Activated B cell treated with CpG ODN at 0.5 μM for 24 hours (primary cell): ENCODE data around the gene USP20. TPM values are rescaled to one million over a fixed set of nuclear protein-coding genes. Genes with fewer than 3 reads are reported as not detected.

Experiments used
- ATAC-seq: fragments of 200-7000 bp; cut with Tn5 transposase; one replicate; pipeline ENCODE4 v1.10.0; 2021; ENCODE audit warnings: low read depth, mild to moderate bottlenecking, moderate library complexity
- CTCF ChIA-PET: fragments of 350-600 bp; sonication (Branson Sonifier 250); formaldehyde crosslinking; loops from one replicate; lab custom pipeline; 2021; ENCODE audit warnings: antibody characterized with exemption; lab: Charles Lee
- POLR2A ChIA-PET: fragments of 350-600 bp; sonication (Branson Sonifier 250); formaldehyde crosslinking; loops from one replicate; lab custom pipeline; 2021; ENCODE audit warnings: antibody characterized with exemption; lab: Charles Lee
- DNase-seq: peaks from one replicate; pipeline ENCODE4 v3.0.0; 2022
- H3K27ac Mint-ChIP-seq: one replicate; pipeline ENCODE4 v1.8.0; 2020; ENCODE audit warnings: mixed read lengths
- H3K27me3 Mint-ChIP-seq: one replicate; pipeline ENCODE4 v1.8.0; 2021; ENCODE audit warnings: mixed read lengths
- H3K36me3 Mint-ChIP-seq: one replicate; pipeline ENCODE4 v1.8.0; 2021; ENCODE audit warnings: low read depth, mixed read lengths
- H3K4me1 Mint-ChIP-seq: one replicate; pipeline ENCODE4 v1.8.0; 2021; ENCODE audit warnings: mixed read lengths
- H3K4me3 Mint-ChIP-seq: one replicate; pipeline ENCODE4 v1.8.0; 2020; ENCODE audit warnings: mild to moderate bottlenecking, mixed read lengths
- H3K9me3 Mint-ChIP-seq: one replicate; pipeline ENCODE4 v1.8.0; 2020; ENCODE audit warnings: mixed read lengths
- CTCF ChIP-seq: fragments of 200-600 bp; IDR thresholded peaks from one replicate; pipeline ENCODE4 v1.8.0; 2022; ENCODE audit warnings: antibody characterized with exemption, mild to moderate bottlenecking
- intact Hi-C: fragments of 100-400 bp; cut with micrococcal nuclease; formaldehyde crosslinking; loops from one replicate; pipeline ENCODE4 v1.15.1; 2024
- total RNA-seq: library from RNA; stranded (reverse); gene quantifications from 2 replicates; pipeline ENCODE4 v1.2.3, GENCODE V29; 2022

Gene USP20
- total RNA-seq, 1 donor from 2014 or later, result 31.6 TPM

GRCh38 chr9:129822898-129823541 is 12.2 kb upstream of the USP20 start:
- Mint-ChIP-seq H3K27ac (no peak overlapping the region), H3K4me3 (peak overlapping the region; percentile 85), H3K4me1 (peaks cover 13% of the 10 kb centered on the region), H3K9me3 (no peaks in the 10 kb centered on the region), H3K36me3 (peaks cover 39% of the 10 kb centered on the region), H3K27me3 (no peaks in the 10 kb centered on the region)
- DNase-seq (no peak), ATAC-seq (no peak)
- no peak for TF ChIP-seq CTCF
- ChIA-PET CTCF (no interaction called here), POLR2A (interaction anchor here (1.6 to 2.2 kb wide), 2 partner anchors 12 to 20 kb away, joined by 5 to 17 read pairs; partner anchors contain the start of genes C9orf78, TOR1B and USP20)
- intact Hi-C loops, result loop anchor here (5.0 kb wide), 1 partner anchor 229 kb away; the partner anchor contains the start of gene GPR107

- H3K36me3 Mint-ChIP-seq, result peaks cover 39% of the 10 kb centered on the region
- H3K9me3 Mint-ChIP-seq, result no peaks in the 10 kb centered on the region
- TF ChIP-seq CTCF, result no peak
- H3K27ac Mint-ChIP-seq, result peak overlapping the region; percentile 76
- DNase-seq (no peak), ATAC-seq (peak; percentile 3)
- peak overlapping the region; percentile 85 for H3K4me3 Mint-ChIP-seq
- peaks cover 13% of the 10 kb centered on the region for H3K4me1 Mint-ChIP-seq
- CTCF ChIA-PET, result no interaction called here
- POLR2A ChIA-PET, result interaction anchor here (0.5 to 2.2 kb wide), 5 partner anchors 11 to 682 kb away, joined by 3 to 17 read pairs (median 3); partner anchors contain the start of genes C9orf78, FNBP1 and USP20
- no peaks in the 10 kb centered on the region for H3K27me3 Mint-ChIP-seq
- intact Hi-C loops, result loop anchor here (5.0 kb wide), 1 partner anchor 229 kb away; the partner anchor contains the start of gene GPR107
These were observed 11.7 kb upstream of the USP20 start for GRCh38 chr9:129823542-129823934.

GRCh38 chr9:129823935-129824601 is 11.2 kb upstream of the USP20 start, which contains the start of gene TOR1A:
TOR1A (minus strand) TSS chr9:129824136; CDS start chr9:129824085, 51 bp downstream.
- intact Hi-C loops, result loop anchor here (1.0 to 5.0 kb wide), 5 partner anchors 11 to 228 kb away; partner anchors contain the start of genes ASB6, C9orf78, GPR107 and TOR1B
- ChIA-PET CTCF (interaction anchor here (0.9 kb wide), 1 partner anchor 11 kb away, joined by 3 read pairs; the partner anchor contains the start of gene C9orf78), POLR2A (interaction anchor here (0.5 to 2.2 kb wide), 7 partner anchors 11 to 683 kb away, joined by 3 to 17 read pairs (median 3); partner anchors contain the start of genes C9orf78, FNBP1, TOR1B and USP20)
- H3K4me1 Mint-ChIP-seq, result peaks cover 13% of the 10 kb centered on the region
- TF ChIP-seq CTCF, result no peak
- H3K4me3 Mint-ChIP-seq, result peak within 1 kb of the TSS; percentile 85
- no peaks in the 10 kb centered on the region for H3K9me3 Mint-ChIP-seq
- H3K27ac Mint-ChIP-seq, result peak within 1 kb of the TSS; percentile 76
- ATAC-seq (peak; percentile 92), DNase-seq (peak; percentile 84)
- H3K36me3 Mint-ChIP-seq, result peaks cover 39% of the 10 kb centered on the region
- H3K27me3 Mint-ChIP-seq, result no peaks in the 10 kb centered on the region

GRCh38 chr9:129826344-129826743 is 8.9 kb upstream of the USP20 start:
- Mint-ChIP-seq H3K27me3 (no peaks in the 10 kb centered on the region), H3K9me3 (no peaks in the 10 kb centered on the region), H3K36me3 (peaks cover 48% of the 10 kb centered on the region), H3K27ac (no peak overlapping the region), H3K4me1 (peaks cover 13% of the 10 kb centered on the region), H3K4me3 (no peak overlapping the region)
- no peak for DNase-seq
- intact Hi-C loops, result no loop called here
- no peak for TF ChIP-seq CTCF
- no peak for ATAC-seq
- POLR2A ChIA-PET, result interaction anchor here (0.7 to 1.0 kb wide), 2 partner anchors 8 to 59 kb away, joined by 3 to 4 read pairs; partner anchors contain the start of genes C9orf78 and USP20
- CTCF ChIA-PET, result no interaction called here
